GM23338 (cell line): ENCODE results near the gene MED27. TPM values are rescaled to one million over a fixed set of nuclear protein-coding genes. Genes with fewer than 3 reads are reported as not detected.

Source experiments
- ATAC-seq: fragments of 200-7000 bp; cut with Tn5 transposase; 3 replicates; pipeline ENCODE4 v1.9.1; 2020
- DNase-seq: peaks from one replicate; pipeline ENCODE4 v3.0.0-alpha.2; 2015; ENCODE audit warnings: low spot score
- H2AFZ ChIP-seq: fragments of 200-600 bp; sonication (generic); 2 replicates; pipeline ENCODE4 v1.8.0; 2016; ENCODE audit warnings: antibody characterized with exemption, mild to moderate bottlenecking, moderate library complexity
- H3F3A ChIP-seq: fragments of 200-600 bp; sonication (generic); replicated peaks from 2 replicates; pipeline ENCODE4 v1.8.0; 2017; ENCODE audit warnings: antibody characterized with exemption, mixed run types, low read depth
- H3K27ac ChIP-seq: fragments of 200-600 bp; sonication (generic); 2 replicates; pipeline ENCODE4 v1.6.1; 2016; ENCODE audit warnings: low read depth
- H3K27me3 ChIP-seq: fragments of 200-600 bp; sonication (generic); 2 replicates; pipeline ENCODE4 v1.8.0; 2016; ENCODE audit warnings: mild to moderate bottlenecking, mixed run types, moderate library complexity; ENCODE audit not compliant: insufficient read depth
- H3K36me3 ChIP-seq: fragments of 200-600 bp; sonication (generic); 2 replicates; pipeline ENCODE4 v1.8.0; 2016; ENCODE audit warnings: mild to moderate bottlenecking; ENCODE audit not compliant: insufficient read depth
- H3K4me1 ChIP-seq: fragments of 200-600 bp; sonication (generic); 2 replicates; pipeline ENCODE4 v1.8.0; 2016; ENCODE audit warnings: mild to moderate bottlenecking, moderate library complexity; ENCODE audit not compliant: insufficient read depth
- H3K4me2 ChIP-seq: fragments of 200-600 bp; sonication (generic); 2 replicates; pipeline ENCODE4 v1.7.1; 2017; ENCODE audit warnings: mixed run types
- H3K4me3 ChIP-seq: fragments of 200-600 bp; sonication (generic); 2 replicates; pipeline ENCODE4 v1.6.1; 2016; ENCODE audit warnings: mixed run types
- H3K79me2 ChIP-seq: fragments of 200-600 bp; sonication (generic); replicated peaks from 2 replicates; pipeline ENCODE4 v1.8.0; 2017; ENCODE audit warnings: mild to moderate bottlenecking; ENCODE audit not compliant: insufficient read depth
- H3K9me2 ChIP-seq: fragments of 200-600 bp; sonication (generic); 2 replicates; pipeline ENCODE4 v1.8.0; 2017; ENCODE audit not compliant: insufficient read depth
- H4K20me1 ChIP-seq: fragments of 200-600 bp; sonication (generic); replicated peaks from 2 replicates; pipeline ENCODE4 v1.8.0; 2017; ENCODE audit warnings: mild to moderate bottlenecking; ENCODE audit not compliant: insufficient read depth
- H3K27ac Mint-ChIP-seq: 2 replicates; pipeline ENCODE4 v1.8.0; 2020; ENCODE audit warnings: inconsistent platforms, mild to moderate bottlenecking, moderate library complexity, mixed read lengths
- H3K27me3 Mint-ChIP-seq: 3 replicates; pipeline ENCODE4 v1.8.0; 2022; ENCODE audit warnings: low read depth, mild to moderate bottlenecking, moderate library complexity, mixed read lengths, inconsistent platforms; ENCODE audit not compliant: insufficient read depth, poor library complexity
- H3K36me3 Mint-ChIP-seq: 3 replicates; pipeline ENCODE4 v1.8.0; 2021; ENCODE audit warnings: low read depth, mild to moderate bottlenecking, inconsistent platforms, moderate library complexity, mixed read lengths
- H3K4me1 Mint-ChIP-seq: 3 replicates; pipeline ENCODE4 v1.8.0; 2020; ENCODE audit warnings: mild to moderate bottlenecking, inconsistent platforms, mixed read lengths
- H3K4me3 Mint-ChIP-seq: 3 replicates; pipeline ENCODE4 v1.8.0; 2021; ENCODE audit warnings: moderate library complexity, mild to moderate bottlenecking, inconsistent platforms, mixed read lengths
- H3K9me3 Mint-ChIP-seq: 3 replicates; pipeline ENCODE4 v1.8.0; 2020; ENCODE audit warnings: moderate library complexity, mild to moderate bottlenecking, inconsistent platforms, mixed read lengths
- CREB1 ChIP-seq: fragments of 250-450 bp; sonication (Bioruptor Pico); IDR thresholded peaks from 2 replicates; pipeline ENCODE4 v1.5.0; 2020; ENCODE audit warnings: low read depth, mild to moderate bottlenecking, moderate library complexity
- EZH2phosphoT487 ChIP-seq: fragments of 200-600 bp; sonication (generic); IDR thresholded peaks from one replicate; pipeline ENCODE4 v1.8.1; 2018; ENCODE audit warnings: antibody characterized with exemption; ENCODE audit not compliant: unreplicated experiment
- POLR2AphosphoS5 ChIP-seq: IDR thresholded peaks from 2 replicates; pipeline ENCODE4 v1.6.1; 2016; ENCODE audit warnings: antibody characterized with exemption, low read depth
- STAT1 ChIP-seq: IDR thresholded peaks from one replicate; pipeline ENCODE4 v1.6.1; 2016; ENCODE audit warnings: antibody characterized with exemption; ENCODE audit not compliant: unreplicated experiment
- ZNF114 ChIP-seq: fragments of 250-450 bp; sonication (Bioruptor Pico); IDR thresholded peaks from 2 replicates; pipeline ENCODE4 v1.5.0; 2020; ENCODE audit warnings: mild to moderate bottlenecking, moderate library complexity
- ZNF331 ChIP-seq: fragments of 250-450 bp; sonication (Bioruptor Pico); IDR thresholded peaks from 2 replicates; pipeline ENCODE4 v1.5.0; 2020; ENCODE audit warnings: low read depth, mild to moderate bottlenecking, moderate library complexity
- polyA plus RNA-seq: library from polyadenylated mRNA; unstranded; fragments of >200 nt; fragmentation: Nextera tagmentation; extraction: Ambion mirVana; gene quantifications from 2 replicates; pipeline ENCODE4 v1.2.1, GENCODE V29; 2016
- total RNA-seq: library from RNA; depleted of rRNA; stranded (reverse); fragments of >200 nt; shearing (Covaris generic); gene quantifications from 2 replicates; pipeline ENCODE4 v1.2.3, GENCODE V29; 2014; rRNA removed
- TF ChIP-seq, protein P1 (sequence below), 2 experiments: fragments of 200-600 bp in 1 of 2; sonication (generic) in 1 of 2; conservative IDR thresholded peaks; 2 replicates each; pipeline versions ENCODE4 v1.5.1 to v1.6.1; 2016 to 2017; ENCODE audit warnings: antibody characterized with exemption in 2 of 2, low read depth in 2 of 2, mild to moderate bottlenecking in 2 of 2, moderate library complexity in 1 of 2
- TF ChIP-seq, protein P2 (sequence below): fragments of 250-450 bp; sonication (Bioruptor Pico); IDR thresholded peaks from 2 replicates; pipeline ENCODE4 v1.5.0; 2020; ENCODE audit warnings: mild to moderate bottlenecking, moderate library complexity
- TF ChIP-seq, protein P3 (sequence below): IDR thresholded peaks from 2 replicates; pipeline ENCODE4 v1.6.1; 2016; ENCODE audit warnings: antibody characterized with exemption

MED27 gene
- total and polyA plus RNA-seq, 2 experiments from 2014 or later, result 30.6 to 35.0 TPM

DNA sequence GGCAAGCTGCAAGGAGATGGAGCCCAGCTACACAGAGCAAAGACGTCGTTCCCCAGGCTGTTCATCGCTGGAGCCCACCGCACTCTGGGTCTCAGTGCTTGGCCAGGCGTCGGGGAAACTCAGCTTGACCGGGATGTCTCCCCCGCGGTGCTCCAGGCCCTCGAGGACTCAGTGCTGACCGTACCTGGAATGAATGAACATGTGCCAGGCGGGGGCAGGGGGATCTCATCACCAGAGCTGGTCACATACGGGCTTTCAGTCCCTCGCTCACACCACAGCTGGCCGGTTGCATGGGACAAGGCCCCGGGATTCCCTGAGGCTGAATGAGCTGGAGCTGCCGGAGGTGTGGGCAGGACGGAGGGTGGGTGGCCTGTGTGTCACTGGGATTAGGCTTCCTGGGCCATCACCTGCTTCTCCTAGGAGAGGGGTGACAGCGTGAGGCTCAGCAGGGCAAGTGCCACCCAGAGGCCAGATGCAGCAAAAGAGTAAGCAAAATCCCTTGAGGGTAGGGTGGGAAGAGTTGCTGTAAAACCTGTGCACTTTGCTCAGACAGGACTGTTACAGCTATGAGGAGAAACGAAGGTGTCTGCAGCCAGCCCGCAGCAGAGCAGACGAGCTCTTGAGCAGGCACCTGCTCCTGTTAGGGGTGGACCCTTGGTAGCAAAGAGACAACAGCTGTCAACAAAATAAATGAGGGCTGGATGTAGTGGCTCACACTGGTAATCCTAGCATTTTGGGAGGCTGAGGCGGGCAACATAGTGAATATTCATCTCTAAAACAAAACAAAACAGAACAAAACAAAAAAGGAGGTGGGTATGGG, 269.1 kb downstream of the MED27 start:
- Histone ChIP-seq H3K4me1 (peaks cover 14% of the 10 kb centered on the region), H3K4me3 (no peak overlapping the region), H4K20me1 (no peaks in the 10 kb centered on the region), H3K79me2 (no peaks in the 10 kb centered on the region), H3K36me3 (no peaks in the 10 kb centered on the region), H3K4me2 (no peak overlapping the region), H3K27ac (no peak overlapping the region), H3F3A (no peaks in the 10 kb centered on the region), H2AFZ (peak overlapping the region; percentile 38; the same call in 1 of the 2 replicates), H3K9me2 (no peaks in the 10 kb centered on the region), H3K27me3 (no peaks in the 10 kb centered on the region)
- Mint-ChIP-seq H3K27ac (no peak overlapping the region), H3K36me3 (no peaks in the 10 kb centered on the region), H3K27me3 (peaks cover 18% of the 10 kb centered on the region), H3K4me3 (no peak overlapping the region), H3K9me3 (no peaks in the 10 kb centered on the region), H3K4me1 (peaks cover 46% of the 10 kb centered on the region)
- DNase-seq, result no peak
- TF ChIP-seq POLR2AphosphoS5, result no peak
- no peak for TF ChIP-seq EZH2phosphoT487
- TF ChIP-seq STAT1, result no peak
- no peak for TF ChIP-seq ZNF114
- TF ChIP-seq, protein P1, sequence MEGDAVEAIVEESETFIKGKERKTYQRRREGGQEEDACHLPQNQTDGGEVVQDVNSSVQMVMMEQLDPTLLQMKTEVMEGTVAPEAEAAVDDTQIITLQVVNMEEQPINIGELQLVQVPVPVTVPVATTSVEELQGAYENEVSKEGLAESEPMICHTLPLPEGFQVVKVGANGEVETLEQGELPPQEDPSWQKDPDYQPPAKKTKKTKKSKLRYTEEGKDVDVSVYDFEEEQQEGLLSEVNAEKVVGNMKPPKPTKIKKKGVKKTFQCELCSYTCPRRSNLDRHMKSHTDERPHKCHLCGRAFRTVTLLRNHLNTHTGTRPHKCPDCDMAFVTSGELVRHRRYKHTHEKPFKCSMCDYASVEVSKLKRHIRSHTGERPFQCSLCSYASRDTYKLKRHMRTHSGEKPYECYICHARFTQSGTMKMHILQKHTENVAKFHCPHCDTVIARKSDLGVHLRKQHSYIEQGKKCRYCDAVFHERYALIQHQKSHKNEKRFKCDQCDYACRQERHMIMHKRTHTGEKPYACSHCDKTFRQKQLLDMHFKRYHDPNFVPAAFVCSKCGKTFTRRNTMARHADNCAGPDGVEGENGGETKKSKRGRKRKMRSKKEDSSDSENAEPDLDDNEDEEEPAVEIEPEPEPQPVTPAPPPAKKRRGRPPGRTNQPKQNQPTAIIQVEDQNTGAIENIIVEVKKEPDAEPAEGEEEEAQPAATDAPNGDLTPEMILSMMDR (conservative IDR thresholded peaks at IDR 0.05; ENCODE audit: low read depth in 2 of 2), result peak; percentile 19 to 41; a peak in 3 of 4 replicates
- TF ChIP-seq ZNF331 (CRISPR knock-in tag), result no peak
- TF ChIP-seq, protein P2, sequence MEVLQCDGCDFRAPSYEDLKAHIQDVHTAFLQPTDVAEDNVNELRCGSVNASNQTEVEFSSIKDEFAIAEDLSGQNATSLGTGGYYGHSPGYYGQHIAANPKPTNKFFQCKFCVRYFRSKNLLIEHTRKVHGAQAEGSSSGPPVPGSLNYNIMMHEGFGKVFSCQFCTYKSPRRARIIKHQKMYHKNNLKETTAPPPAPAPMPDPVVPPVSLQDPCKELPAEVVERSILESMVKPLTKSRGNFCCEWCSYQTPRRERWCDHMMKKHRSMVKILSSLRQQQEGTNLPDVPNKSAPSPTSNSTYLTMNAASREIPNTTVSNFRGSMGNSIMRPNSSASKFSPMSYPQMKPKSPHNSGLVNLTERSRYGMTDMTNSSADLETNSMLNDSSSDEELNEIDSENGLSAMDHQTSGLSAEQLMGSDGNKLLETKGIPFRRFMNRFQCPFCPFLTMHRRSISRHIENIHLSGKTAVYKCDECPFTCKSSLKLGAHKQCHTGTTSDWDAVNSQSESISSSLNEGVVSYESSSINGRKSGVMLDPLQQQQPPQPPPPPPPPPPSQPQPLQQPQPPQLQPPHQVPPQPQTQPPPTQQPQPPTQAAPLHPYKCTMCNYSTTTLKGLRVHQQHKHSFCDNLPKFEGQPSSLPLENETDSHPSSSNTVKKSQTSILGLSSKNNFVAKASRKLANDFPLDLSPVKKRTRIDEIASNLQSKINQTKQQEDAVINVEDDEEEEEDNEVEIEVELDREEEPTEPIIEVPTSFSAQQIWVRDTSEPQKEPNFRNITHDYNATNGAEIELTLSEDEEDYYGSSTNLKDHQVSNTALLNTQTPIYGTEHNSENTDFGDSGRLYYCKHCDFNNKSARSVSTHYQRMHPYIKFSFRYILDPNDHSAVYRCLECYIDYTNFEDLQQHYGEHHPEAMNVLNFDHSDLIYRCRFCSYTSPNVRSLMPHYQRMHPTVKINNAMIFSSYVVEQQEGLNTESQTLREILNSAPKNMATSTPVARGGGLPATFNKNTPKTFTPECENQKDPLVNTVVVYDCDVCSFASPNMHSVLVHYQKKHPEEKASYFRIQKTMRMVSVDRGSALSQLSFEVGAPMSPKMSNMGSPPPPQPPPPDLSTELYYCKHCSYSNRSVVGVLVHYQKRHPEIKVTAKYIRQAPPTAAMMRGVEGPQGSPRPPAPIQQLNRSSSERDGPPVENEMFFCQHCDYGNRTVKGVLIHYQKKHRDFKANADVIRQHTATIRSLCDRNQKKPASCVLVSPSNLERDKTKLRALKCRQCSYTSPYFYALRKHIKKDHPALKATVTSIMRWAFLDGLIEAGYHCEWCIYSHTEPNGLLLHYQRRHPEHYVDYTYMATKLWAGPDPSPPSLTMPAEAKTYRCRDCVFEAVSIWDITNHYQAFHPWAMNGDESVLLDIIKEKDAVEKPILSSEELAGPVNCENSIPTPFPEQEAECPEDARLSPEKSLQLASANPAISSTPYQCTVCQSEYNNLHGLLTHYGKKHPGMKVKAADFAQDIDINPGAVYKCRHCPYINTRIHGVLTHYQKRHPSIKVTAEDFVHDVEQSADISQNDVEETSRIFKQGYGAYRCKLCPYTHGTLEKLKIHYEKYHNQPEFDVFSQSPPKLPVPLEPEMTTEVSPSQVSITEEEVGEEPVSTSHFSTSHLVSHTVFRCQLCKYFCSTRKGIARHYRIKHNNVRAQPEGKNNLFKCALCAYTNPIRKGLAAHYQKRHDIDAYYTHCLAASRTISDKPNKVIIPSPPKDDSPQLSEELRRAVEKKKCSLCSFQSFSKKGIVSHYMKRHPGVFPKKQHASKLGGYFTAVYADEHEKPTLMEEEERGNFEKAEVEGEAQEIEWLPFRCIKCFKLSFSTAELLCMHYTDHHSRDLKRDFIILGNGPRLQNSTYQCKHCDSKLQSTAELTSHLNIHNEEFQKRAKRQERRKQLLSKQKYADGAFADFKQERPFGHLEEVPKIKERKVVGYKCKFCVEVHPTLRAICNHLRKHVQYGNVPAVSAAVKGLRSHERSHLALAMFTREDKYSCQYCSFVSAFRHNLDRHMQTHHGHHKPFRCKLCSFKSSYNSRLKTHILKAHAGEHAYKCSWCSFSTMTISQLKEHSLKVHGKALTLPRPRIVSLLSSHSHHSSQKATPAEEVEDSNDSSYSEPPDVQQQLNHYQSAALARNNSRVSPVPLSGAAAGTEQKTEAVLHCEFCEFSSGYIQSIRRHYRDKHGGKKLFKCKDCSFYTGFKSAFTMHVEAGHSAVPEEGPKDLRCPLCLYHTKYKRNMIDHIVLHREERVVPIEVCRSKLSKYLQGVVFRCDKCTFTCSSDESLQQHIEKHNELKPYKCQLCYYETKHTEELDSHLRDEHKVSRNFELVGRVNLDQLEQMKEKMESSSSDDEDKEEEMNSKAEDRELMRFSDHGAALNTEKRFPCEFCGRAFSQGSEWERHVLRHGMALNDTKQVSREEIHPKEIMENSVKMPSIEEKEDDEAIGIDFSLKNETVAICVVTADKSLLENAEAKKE, result no peak
- TF ChIP-seq CREB1, result no peak
- TF ChIP-seq, protein P3, sequence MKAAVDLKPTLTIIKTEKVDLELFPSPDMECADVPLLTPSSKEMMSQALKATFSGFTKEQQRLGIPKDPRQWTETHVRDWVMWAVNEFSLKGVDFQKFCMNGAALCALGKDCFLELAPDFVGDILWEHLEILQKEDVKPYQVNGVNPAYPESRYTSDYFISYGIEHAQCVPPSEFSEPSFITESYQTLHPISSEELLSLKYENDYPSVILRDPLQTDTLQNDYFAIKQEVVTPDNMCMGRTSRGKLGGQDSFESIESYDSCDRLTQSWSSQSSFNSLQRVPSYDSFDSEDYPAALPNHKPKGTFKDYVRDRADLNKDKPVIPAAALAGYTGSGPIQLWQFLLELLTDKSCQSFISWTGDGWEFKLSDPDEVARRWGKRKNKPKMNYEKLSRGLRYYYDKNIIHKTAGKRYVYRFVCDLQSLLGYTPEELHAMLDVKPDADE, result no peak
- no peak for ATAC-seq

Other genes starting within 250 kb of the MED27 start
- gene NTNG2, start 82.2 kb upstream of the MED27 start, total RNA-seq, result 0.39 and 1.7 TPM in 2 replicates
- 0.42 and 0.99 TPM in 2 replicates for gene NTNG2, start 82.2 kb upstream of the MED27 start, polyA plus RNA-seq